ENCODE data around the gene TFF2. TPM values are rescaled to one million over a fixed set of nuclear protein-coding genes. Genes with fewer than 3 reads are reported as not detected.

The TFF2 gene
- total RNA-seq, 2 donors from 2014 or later: not detected

GRCh38 chr21:42316891-42317290 lies 33.9 kb downstream of the TFF2 start:
- Mint-ChIP-seq H3K4me1 (ENCODE audit: low read depth) (peaks cover 5% of the 10 kb centered on the region), H3K4me3 (no peak overlapping the region), H3K27ac (no peak overlapping the region), H3K9me3 (no peaks in the 10 kb centered on the region), H3K36me3 (ENCODE audit: insufficient read depth in 2 of 2) (no peaks in the 10 kb centered on the region), H3K27me3 (ENCODE audit: low read depth) (no peaks in the 10 kb centered on the region)
- ATAC-seq (replicated peaks in 1 of 2): no peak
- no peak for DNase-seq

GRCh38 chr21:42315296-42315891 lies 35.4 kb downstream of the TFF2 start, which contains the start of gene TFF3:
Gene TFF3 (minus strand): TSS chr21:42315409. CDS start chr21:42315374, 35 bp downstream.
- Mint-ChIP-seq H3K36me3 (ENCODE audit: insufficient read depth in 2 of 2) (no peaks in the 10 kb centered on the region), H3K27ac (no peak within 1 kb of the TSS), H3K4me1 (ENCODE audit: low read depth) (peaks cover 8% of the 10 kb centered on the region), H3K27me3 (ENCODE audit: low read depth) (no peaks in the 10 kb centered on the region), H3K4me3 (no peak within 1 kb of the TSS), H3K9me3 (no peaks in the 10 kb centered on the region)
- DNase-seq: no peak
- ATAC-seq (replicated peaks in 1 of 2): no peak

- Mint-ChIP-seq H3K27me3 (ENCODE audit: low read depth) (no peaks in the 10 kb centered on the region), H3K9me3 (no peaks in the 10 kb centered on the region), H3K4me1 (ENCODE audit: low read depth) (peaks cover 14% of the 10 kb centered on the region), H3K4me3 (no peak overlapping the region), H3K36me3 (ENCODE audit: insufficient read depth in 2 of 2) (no peaks in the 10 kb centered on the region), H3K27ac (no peak overlapping the region)
- DNase-seq (no peak), ATAC-seq (replicated peaks in 1 of 2) (no peak)
These were observed 36.0 kb downstream of the TFF2 start for GRCh38 chr21:42314616-42315295.

DNA sequence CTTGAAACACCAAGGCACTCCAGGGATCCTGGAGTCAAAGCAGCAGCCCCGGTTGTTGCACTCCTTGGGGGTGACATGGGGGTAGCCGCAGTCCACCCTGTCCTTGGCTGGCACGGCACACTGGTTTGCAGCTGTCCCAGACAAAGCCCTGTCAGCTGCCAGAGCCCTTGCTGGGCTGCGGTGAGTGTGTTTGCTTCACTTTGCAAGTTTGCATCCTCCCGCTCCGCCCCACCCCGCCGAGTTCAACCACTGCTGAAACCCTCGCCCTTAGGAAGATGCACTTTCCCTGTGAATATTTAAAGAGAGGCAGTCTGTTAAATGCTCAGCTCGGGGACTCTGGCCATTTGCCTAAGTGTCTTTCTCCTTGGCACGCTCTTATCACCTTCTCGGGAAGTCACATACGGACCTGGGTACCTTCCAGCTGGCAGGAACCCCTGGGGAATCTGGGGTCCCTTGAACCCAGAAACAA lies 37.3 kb downstream of the TFF2 start:
- Mint-ChIP-seq H3K4me3 (no peak overlapping the region), H3K27me3 (ENCODE audit: low read depth) (no peaks in the 10 kb centered on the region), H3K27ac (no peak overlapping the region), H3K36me3 (ENCODE audit: insufficient read depth in 2 of 2) (no peaks in the 10 kb centered on the region), H3K9me3 (no peaks in the 10 kb centered on the region), H3K4me1 (ENCODE audit: low read depth) (peaks cover 15% of the 10 kb centered on the region)
- ATAC-seq (replicated peaks in 1 of 2) (no peak), DNase-seq (no peak)

- Mint-ChIP-seq H3K4me1 (ENCODE audit: low read depth) (peaks cover 15% of the 10 kb centered on the region), H3K9me3 (no peaks in the 10 kb centered on the region), H3K36me3 (ENCODE audit: insufficient read depth in 2 of 2) (no peaks in the 10 kb centered on the region), H3K4me3 (no peak overlapping the region), H3K27ac (no peak overlapping the region), H3K27me3 (ENCODE audit: low read depth) (no peaks in the 10 kb centered on the region)
- ATAC-seq (replicated peaks in 1 of 2) (no peak), DNase-seq (no peak)
These were observed 38.1 kb downstream of the TFF2 start for GRCh38 chr21:42312626-42313104.

- ATAC-seq (replicated peaks in 1 of 2) (no peak), DNase-seq (no peak)
- Mint-ChIP-seq H3K9me3 (no peaks in the 10 kb centered on the region), H3K27ac (no peak overlapping the region), H3K36me3 (ENCODE audit: insufficient read depth in 2 of 2) (no peaks in the 10 kb centered on the region), H3K27me3 (ENCODE audit: low read depth) (peaks cover 2% of the 10 kb centered on the region), H3K4me1 (ENCODE audit: low read depth) (peaks cover 15% of the 10 kb centered on the region), H3K4me3 (no peak overlapping the region)
These were observed 38.8 kb downstream of the TFF2 start for GRCh38 chr21:42311816-42312625.

DNA sequence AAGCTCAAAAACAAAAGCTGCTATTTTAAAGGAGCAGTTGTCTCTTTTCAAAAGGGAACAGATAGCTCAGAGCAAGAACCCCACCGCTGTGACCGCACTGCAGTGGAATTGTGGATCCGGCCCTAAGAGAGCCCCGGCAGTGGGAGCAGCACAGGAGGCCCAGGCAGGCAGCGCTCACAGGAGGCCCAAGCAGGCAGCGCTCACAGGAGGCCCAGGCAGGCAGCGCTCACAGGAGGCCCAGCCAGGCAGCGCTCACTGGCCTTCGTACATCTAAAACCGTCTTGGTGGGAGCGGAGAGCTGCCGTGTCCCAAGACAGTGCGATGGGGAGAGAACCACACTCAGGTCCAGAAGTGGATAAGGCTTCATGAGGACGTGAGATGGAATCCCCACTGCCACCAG lies 39.6 kb downstream of the TFF2 start:
- Mint-ChIP-seq H3K9me3 (no peaks in the 10 kb centered on the region), H3K36me3 (ENCODE audit: insufficient read depth in 2 of 2) (no peaks in the 10 kb centered on the region), H3K27ac (no peak overlapping the region), H3K27me3 (ENCODE audit: low read depth) (peaks cover 5% of the 10 kb centered on the region), H3K4me1 (ENCODE audit: low read depth) (peaks cover 15% of the 10 kb centered on the region), H3K4me3 (no peak overlapping the region)
- ATAC-seq (replicated peaks in 1 of 2): no peak
- no peak for DNase-seq

DNA sequence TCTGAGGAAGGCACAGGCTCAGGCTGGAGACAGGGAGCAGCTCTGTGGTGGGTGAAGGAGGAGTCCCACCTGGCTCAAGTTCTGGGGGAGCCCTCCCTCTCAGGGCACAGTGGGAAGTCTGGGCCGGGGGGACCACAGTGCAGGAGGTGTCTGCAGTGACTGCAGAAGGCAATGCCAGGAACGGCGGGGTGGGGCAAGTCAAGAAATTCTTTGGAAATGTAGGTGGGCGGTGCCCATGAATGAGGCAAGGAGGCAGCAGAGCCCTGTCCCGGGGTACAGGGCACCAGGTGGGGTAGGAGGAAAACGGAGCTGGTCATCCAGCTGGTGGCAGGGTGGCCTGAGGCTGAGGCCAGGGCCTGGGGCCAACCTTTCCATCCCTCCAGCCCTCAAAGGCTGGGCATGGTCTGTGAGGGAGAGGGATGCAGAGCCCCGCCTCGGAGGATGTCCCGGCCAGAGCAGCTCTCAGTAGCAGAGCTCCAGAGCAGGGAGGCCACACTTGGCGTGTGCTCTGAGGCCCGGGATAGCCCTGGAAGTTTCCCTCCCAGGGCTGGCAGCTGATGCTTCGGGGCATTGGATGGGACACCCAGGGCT lies 40.3 kb downstream of the TFF2 start:
- H3K36me3 Mint-ChIP-seq (ENCODE audit: insufficient read depth in 2 of 2): no peaks in the 10 kb centered on the region
- H3K27ac Mint-ChIP-seq: no peak overlapping the region
- H3K4me3 Mint-ChIP-seq: no peak overlapping the region
- peaks cover 15% of the 10 kb centered on the region for H3K4me1 Mint-ChIP-seq (ENCODE audit: low read depth)
- ATAC-seq (replicated peaks in 1 of 2): no peak
- DNase-seq: no peak
- H3K9me3 Mint-ChIP-seq: no peaks in the 10 kb centered on the region
- H3K27me3 Mint-ChIP-seq (ENCODE audit: low read depth): peaks cover 5% of the 10 kb centered on the region

DNA sequence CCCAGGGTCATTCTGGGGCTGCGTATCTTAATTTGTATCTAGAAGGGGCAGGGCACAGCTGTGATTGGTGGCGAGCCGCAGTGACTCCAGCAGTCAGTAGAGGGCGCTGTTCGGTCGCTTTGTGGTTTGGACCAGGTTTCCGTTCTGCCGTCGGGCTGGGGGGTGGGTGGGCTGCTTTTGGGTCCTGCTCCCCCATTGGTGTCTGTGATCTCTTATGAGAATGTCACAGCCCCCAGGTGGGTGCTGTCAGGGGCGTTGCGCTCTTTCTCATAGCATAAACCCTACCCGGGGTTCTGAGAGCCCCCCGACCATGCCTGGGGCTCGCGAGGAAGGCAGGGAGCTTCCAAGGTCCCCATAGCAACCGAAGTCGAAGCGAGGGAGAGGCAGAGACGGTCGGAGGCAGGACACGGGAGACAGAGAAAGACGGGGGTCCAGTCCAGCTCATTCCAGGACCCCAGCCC lies 41.0 kb downstream of the TFF2 start:
- ATAC-seq (replicated peaks in 1 of 2) (peak; percentile 69 to 71), DNase-seq (peak; percentile 76 to 80)
- H3K9me3 Mint-ChIP-seq: no peaks in the 10 kb centered on the region
- peak overlapping the region in 1 of 2 donors; percentile 29 for H3K4me3 Mint-ChIP-seq
- H3K27me3 Mint-ChIP-seq (ENCODE audit: low read depth): peaks cover 5% of the 10 kb centered on the region
- peaks cover 15% of the 10 kb centered on the region for H3K4me1 Mint-ChIP-seq (ENCODE audit: low read depth)
- no peak overlapping the region for H3K27ac Mint-ChIP-seq
- H3K36me3 Mint-ChIP-seq (ENCODE audit: insufficient read depth in 2 of 2): no peaks in the 10 kb centered on the region

DNA sequence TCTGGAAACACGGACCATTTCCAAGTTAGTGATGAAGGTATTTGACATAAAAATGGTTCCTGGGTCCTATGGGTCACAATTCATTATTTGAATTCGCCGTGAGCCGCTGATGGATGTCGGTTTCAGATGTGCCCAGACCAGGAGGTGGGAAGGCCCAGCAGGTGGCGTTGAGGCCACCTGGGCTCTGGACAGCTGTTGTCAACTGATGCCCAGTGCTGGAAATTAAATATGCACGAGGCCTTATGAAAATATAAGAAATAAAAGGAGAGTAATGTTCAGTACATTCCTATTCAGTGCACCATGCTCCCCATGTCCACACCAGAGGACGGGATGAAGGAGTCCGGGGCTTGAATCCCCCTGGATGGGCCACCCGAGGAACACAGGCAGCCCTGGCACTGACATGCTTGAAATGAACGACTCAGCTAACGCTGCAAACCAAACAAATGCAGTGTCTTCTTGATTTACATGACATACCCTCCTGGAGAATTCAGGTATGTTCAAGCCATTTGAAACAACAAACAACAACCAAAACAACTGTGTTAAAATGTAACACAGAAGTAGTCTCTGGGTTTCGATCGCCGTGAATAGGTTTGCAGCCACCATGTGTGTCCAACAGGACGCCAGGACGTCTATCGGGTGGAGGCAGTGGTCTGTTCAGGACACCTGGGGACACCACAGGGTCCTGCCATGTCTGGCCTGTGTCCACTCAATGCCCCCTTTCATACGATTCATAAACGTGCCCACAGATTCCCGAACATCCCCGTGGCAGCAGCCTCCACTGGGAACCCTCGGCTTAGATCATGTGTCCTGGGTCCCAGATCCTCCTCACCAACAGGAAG lies 41.7 kb downstream of the TFF2 start:
- Mint-ChIP-seq H3K4me3 (no peak overlapping the region), H3K27me3 (ENCODE audit: low read depth) (peaks cover 5% of the 10 kb centered on the region)
- peak; percentile 20 to 31 for ATAC-seq (replicated peaks in 1 of 2)

DNA sequence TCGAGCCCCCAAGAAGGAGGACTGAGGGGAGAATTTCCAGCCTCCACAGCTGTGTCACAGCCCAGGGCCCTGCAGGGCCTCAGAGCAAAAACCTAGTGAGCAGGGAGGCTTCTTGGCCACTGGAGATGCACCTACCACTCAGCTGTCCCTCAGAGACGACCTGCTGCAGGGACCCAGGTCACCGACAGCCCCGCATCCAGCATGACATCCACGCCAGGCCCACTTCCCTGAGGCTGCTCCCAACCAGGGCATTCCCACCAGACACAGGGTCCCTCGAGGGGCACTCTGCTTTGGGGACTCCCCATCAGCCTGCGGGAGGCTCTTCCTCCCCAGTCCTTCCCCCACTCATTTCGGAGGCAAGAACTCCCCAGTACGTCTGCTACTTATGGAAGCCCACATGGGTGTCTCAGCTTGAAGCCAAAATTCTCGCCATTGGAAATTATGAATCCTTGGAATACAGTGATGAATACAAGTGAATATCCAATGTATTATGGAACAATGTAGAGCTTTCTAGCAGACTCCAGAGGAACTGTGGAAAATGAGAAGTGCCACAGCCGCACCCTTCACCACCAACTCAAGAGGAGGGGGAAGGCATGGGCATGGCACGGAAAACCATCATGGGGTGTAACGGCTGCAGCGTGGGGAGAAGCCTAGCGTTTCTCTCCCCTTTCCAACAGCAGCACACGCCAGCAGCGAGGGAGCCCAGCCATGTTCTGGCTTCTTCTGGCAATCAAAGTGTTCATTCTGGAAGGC lies 42.5 kb downstream of the TFF2 start:
- DNase-seq (no peak), ATAC-seq (replicated peaks in 1 of 2) (no peak)
- no peak overlapping the region for H3K4me3 Mint-ChIP-seq
- peaks cover 5% of the 10 kb centered on the region for H3K27me3 Mint-ChIP-seq (ENCODE audit: low read depth)
- no peak overlapping the region for H3K27ac Mint-ChIP-seq
- H3K4me1 Mint-ChIP-seq (ENCODE audit: low read depth): peaks cover 15% of the 10 kb centered on the region
- H3K9me3 Mint-ChIP-seq: no peaks in the 10 kb centered on the region
- no peaks in the 10 kb centered on the region for H3K36me3 Mint-ChIP-seq (ENCODE audit: insufficient read depth in 2 of 2)

More for the DNA sequence above, 41.7 kb downstream of the TFF2 start:
- H3K4me1 Mint-ChIP-seq (ENCODE audit: low read depth): peaks cover 15% of the 10 kb centered on the region
- H3K36me3 Mint-ChIP-seq (ENCODE audit: insufficient read depth in 2 of 2): no peaks in the 10 kb centered on the region
- no peaks in the 10 kb centered on the region for H3K9me3 Mint-ChIP-seq
- DNase-seq: no peak
- no peak overlapping the region for H3K27ac Mint-ChIP-seq

DNA sequence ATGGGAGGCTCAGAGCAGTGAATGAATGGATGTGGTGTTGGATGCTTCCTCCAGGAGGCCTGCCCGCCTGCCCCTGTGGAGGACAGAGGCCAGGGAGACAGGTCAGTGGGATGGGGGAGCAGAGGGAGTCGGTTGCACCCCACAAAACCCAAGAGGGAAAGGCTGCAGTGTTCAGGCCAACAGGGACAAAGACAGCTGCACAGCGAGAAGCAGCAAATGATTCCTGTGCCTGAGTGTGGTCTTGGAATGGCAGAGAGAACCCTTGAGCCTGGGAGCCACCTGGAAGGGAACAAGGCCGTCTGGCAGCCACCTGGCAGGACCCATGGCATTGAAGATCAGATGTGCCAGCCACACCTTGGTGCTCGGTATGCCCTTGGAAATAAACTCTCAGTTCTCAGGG lies 43.7 kb downstream of the TFF2 start:
- Mint-ChIP-seq H3K9me3 (no peaks in the 10 kb centered on the region), H3K36me3 (ENCODE audit: insufficient read depth in 2 of 2) (no peaks in the 10 kb centered on the region)

More for the DNA sequence above, 43.7 kb downstream of the TFF2 start:
- no peak overlapping the region for H3K27ac Mint-ChIP-seq
- H3K4me3 Mint-ChIP-seq: no peak overlapping the region
- ATAC-seq (replicated peaks in 1 of 2) (no peak), DNase-seq (no peak)
- peaks cover 15% of the 10 kb centered on the region for H3K4me1 Mint-ChIP-seq (ENCODE audit: low read depth)
- peaks cover 5% of the 10 kb centered on the region for H3K27me3 Mint-ChIP-seq (ENCODE audit: low read depth)
